ENCODE results near the gene DCTD.

DNA sequence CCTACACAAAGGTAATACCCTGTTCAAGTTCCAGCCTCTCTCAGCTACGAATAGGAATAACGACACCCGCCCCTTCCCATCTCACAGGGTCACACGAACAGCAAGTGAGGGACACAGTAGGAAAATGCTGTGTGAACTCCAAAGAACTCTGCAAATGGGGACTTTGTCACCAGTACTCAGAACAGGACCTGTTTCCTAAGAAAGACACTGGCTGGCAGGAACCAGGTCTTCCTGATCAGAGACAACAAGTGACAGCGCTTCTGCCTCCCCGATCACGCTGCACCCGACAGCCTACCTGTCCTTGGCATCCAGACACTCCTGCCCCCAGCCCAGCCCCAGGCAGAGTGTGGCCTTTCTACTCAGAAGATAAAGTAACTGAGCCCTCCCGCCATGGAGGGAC is 14.2 kb downstream of the DCTD start:
- TF ChIP-seq YY1 (IDR thresholded peaks at IDR 0.05; ENCODE audit: low read depth, low read length) = no peak
- TF ChIP-seq ZZZ3 (IDR thresholded peaks at IDR 0.05; ENCODE audit: control insufficient read depth, insufficient read length, low read depth) = no peak
- no peak for TF ChIP-seq ZNF274 (IDR thresholded peaks at IDR 0.05; ENCODE audit: insufficient read depth, insufficient read length)
- no peak for TF ChIP-seq CHD4 (IDR thresholded peaks at IDR 0.05)
- TF ChIP-seq, protein P1, sequence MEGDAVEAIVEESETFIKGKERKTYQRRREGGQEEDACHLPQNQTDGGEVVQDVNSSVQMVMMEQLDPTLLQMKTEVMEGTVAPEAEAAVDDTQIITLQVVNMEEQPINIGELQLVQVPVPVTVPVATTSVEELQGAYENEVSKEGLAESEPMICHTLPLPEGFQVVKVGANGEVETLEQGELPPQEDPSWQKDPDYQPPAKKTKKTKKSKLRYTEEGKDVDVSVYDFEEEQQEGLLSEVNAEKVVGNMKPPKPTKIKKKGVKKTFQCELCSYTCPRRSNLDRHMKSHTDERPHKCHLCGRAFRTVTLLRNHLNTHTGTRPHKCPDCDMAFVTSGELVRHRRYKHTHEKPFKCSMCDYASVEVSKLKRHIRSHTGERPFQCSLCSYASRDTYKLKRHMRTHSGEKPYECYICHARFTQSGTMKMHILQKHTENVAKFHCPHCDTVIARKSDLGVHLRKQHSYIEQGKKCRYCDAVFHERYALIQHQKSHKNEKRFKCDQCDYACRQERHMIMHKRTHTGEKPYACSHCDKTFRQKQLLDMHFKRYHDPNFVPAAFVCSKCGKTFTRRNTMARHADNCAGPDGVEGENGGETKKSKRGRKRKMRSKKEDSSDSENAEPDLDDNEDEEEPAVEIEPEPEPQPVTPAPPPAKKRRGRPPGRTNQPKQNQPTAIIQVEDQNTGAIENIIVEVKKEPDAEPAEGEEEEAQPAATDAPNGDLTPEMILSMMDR (IDR thresholded peaks at IDR 0.05 in 2 of 3, conservative IDR thresholded peaks at IDR 0.05 in 1 of 3; ENCODE audit: control insufficient read depth in 2 of 3, extremely low read depth in 1 of 3, insufficient read depth in 1 of 3, low read depth in 3 of 3, low read length in 3 of 3) = no peak
- TF ChIP-seq POLR2A (IDR thresholded peaks at IDR 0.05; ENCODE audit: low read depth, low read length) = no peak
- TF ChIP-seq, protein P2, sequence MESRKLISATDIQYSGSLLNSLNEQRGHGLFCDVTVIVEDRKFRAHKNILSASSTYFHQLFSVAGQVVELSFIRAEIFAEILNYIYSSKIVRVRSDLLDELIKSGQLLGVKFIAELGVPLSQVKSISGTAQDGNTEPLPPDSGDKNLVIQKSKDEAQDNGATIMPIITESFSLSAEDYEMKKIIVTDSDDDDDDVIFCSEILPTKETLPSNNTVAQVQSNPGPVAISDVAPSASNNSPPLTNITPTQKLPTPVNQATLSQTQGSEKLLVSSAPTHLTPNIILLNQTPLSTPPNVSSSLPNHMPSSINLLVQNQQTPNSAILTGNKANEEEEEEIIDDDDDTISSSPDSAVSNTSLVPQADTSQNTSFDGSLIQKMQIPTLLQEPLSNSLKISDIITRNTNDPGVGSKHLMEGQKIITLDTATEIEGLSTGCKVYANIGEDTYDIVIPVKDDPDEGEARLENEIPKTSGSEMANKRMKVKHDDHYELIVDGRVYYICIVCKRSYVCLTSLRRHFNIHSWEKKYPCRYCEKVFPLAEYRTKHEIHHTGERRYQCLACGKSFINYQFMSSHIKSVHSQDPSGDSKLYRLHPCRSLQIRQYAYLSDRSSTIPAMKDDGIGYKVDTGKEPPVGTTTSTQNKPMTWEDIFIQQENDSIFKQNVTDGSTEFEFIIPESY (IDR thresholded peaks at IDR 0.05) = no peak
- TF ChIP-seq ZSCAN29 (IDR thresholded peaks at IDR 0.05) = no peak
- TF ChIP-seq, protein P3, sequence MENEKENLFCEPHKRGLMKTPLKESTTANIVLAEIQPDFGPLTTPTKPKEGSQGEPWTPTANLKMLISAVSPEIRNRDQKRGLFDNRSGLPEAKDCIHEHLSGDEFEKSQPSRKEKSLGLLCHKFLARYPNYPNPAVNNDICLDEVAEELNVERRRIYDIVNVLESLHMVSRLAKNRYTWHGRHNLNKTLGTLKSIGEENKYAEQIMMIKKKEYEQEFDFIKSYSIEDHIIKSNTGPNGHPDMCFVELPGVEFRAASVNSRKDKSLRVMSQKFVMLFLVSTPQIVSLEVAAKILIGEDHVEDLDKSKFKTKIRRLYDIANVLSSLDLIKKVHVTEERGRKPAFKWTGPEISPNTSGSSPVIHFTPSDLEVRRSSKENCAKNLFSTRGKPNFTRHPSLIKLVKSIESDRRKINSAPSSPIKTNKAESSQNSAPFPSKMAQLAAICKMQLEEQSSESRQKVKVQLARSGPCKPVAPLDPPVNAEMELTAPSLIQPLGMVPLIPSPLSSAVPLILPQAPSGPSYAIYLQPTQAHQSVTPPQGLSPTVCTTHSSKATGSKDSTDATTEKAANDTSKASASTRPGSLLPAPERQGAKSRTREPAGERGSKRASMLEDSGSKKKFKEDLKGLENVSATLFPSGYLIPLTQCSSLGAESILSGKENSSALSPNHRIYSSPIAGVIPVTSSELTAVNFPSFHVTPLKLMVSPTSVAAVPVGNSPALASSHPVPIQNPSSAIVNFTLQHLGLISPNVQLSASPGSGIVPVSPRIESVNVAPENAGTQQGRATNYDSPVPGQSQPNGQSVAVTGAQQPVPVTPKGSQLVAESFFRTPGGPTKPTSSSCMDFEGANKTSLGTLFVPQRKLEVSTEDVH (IDR thresholded peaks at IDR 0.05; ENCODE audit: low read depth, partially characterized antibody) = no peak
- TF ChIP-seq RAD21 (IDR thresholded peaks at IDR 0.05; ENCODE audit: insufficient read depth, low read depth, low read length) = no peak
- no peak for TF ChIP-seq EP300 (IDR thresholded peaks at IDR 0.05; ENCODE audit: borderline replicate concordance in 1 of 2, control insufficient read depth in 1 of 2, low read depth in 2 of 2, low read length in 2 of 2)
